A673 (cell line): ENCODE data around the gene TWIST1. TPM values are rescaled to one million over a fixed set of nuclear protein-coding genes. Genes with fewer than 3 reads are reported as not detected.

ENCODE experiments used
- BruUV-seq: library from RNA; stranded (reverse); fragments of 400-500 nt; replicated peaks from 2 replicates; lab custom pipeline; 2021; lab: Mats Ljungman, UMichigan
- CTCF ChIA-PET: fragments of 300-600 bp; sonication (Branson Sonifier 250); formaldehyde crosslinking; loops from one replicate; lab custom pipeline; 2022; ENCODE audit warnings: antibody characterized with exemption; lab: Charles Lee
- POLR2A ChIA-PET: fragments of 300-600 bp; sonication (Branson Sonifier 250); formaldehyde crosslinking; loops from one replicate; lab custom pipeline; 2022; ENCODE audit warnings: antibody characterized with exemption; ENCODE audit not compliant: low non-redundant PET; lab: Charles Lee
- DNase-seq: peaks from one replicate; pipeline ENCODE4 v3.0.0-alpha.2; 2015; ENCODE audit warnings: low spot score
- H3K27ac ChIP-seq: fragments of 200-600 bp; sonication (generic); 2 replicates; pipeline ENCODE4 v1.5.1; 2016; ENCODE audit warnings: mixed run types, low read depth, mild to moderate bottlenecking, mixed read lengths, antibody characterized with exemption, low read length; ENCODE audit not compliant: poor library complexity, severe bottlenecking
- H3K27me3 ChIP-seq: fragments of 200-600 bp; sonication (generic); replicated peaks from 2 replicates; pipeline ENCODE4 v1.6.1; 2017; ENCODE audit warnings: mixed run types, low read depth, mild to moderate bottlenecking, mixed read lengths, antibody characterized with exemption, low read length; ENCODE audit not compliant: insufficient read depth, poor library complexity
- H3K36me3 ChIP-seq: fragments of 200-600 bp; sonication (generic); 2 replicates; pipeline ENCODE4 v1.6.1; 2016; ENCODE audit warnings: mixed run types, mild to moderate bottlenecking, mixed read lengths, antibody characterized with exemption, low read length; ENCODE audit not compliant: insufficient read depth, poor library complexity, severe bottlenecking
- H3K4me1 ChIP-seq: fragments of 200-600 bp; sonication (generic); 2 replicates; pipeline ENCODE4 v1.6.1; 2017; ENCODE audit warnings: mixed run types, mild to moderate bottlenecking, mixed read lengths, antibody characterized with exemption, low read length; ENCODE audit not compliant: insufficient read depth, poor library complexity, severe bottlenecking
- H3K4me3 ChIP-seq: fragments of 200-600 bp; sonication (generic); 2 replicates; pipeline ENCODE4 v1.5.1; 2016; ENCODE audit warnings: low read depth, mixed run types, mild to moderate bottlenecking, mixed read lengths, low read length; ENCODE audit not compliant: poor library complexity, severe bottlenecking
- H3K9me3 ChIP-seq: fragments of 200-600 bp; sonication (generic); 2 replicates; pipeline ENCODE4 v1.6.1; 2016; ENCODE audit warnings: mixed run types, low read depth, mild to moderate bottlenecking, mixed read lengths, antibody characterized with exemption, low read length; ENCODE audit not compliant: poor library complexity, severe bottlenecking
- CTCF ChIP-seq: fragments of 300-800, 200-600 bp; sonication (generic); conservative IDR thresholded peaks from 2 replicates; pipeline ENCODE4 v1.5.1; 2017; ENCODE audit warnings: low read depth, mild to moderate bottlenecking, antibody characterized with exemption, low read length, moderate library complexity, mixed read lengths
- EZH2 ChIP-seq: fragments of 200-600 bp; sonication (generic); IDR thresholded peaks from 2 replicates; pipeline ENCODE4 v1.6.1; 2017; ENCODE audit warnings: borderline replicate concordance, low read depth, mild to moderate bottlenecking, mixed read lengths, antibody characterized with exemption, low read length; ENCODE audit not compliant: poor library complexity, severe bottlenecking
- intact Hi-C: fragments of 100-400 bp; cut with micrococcal nuclease; formaldehyde crosslinking; loops from one replicate; pipeline ENCODE4 v1.10.0; 2022; ENCODE audit not compliant: unreplicated experiment
- total RNA-seq: library from RNA; stranded (reverse); gene quantifications from 2 replicates; pipeline ENCODE4 v1.2.3, GENCODE V29; 2021

The TWIST1 gene
- total RNA-seq, 1 experiment from 2014 or later, result 41.6 TPM

GRCh38 chr7:19107356-19108146 is 9.9 kb downstream of the TWIST1 start:
- Histone ChIP-seq H3K36me3 (peaks cover 3% of the 10 kb centered on the region), H3K27me3 (no peaks in the 10 kb centered on the region), H3K4me1 (peaks cover 25% of the 10 kb centered on the region), H3K4me3 (peak overlapping the region; percentile 43), H3K9me3 (no peaks in the 10 kb centered on the region), H3K27ac (peak overlapping the region; percentile 15)
- POLR2A ChIA-PET, result no interaction called here
- TF ChIP-seq EZH2, result no peak
- no peak for TF ChIP-seq CTCF
- no TSS peak for BruUV-seq
- intact Hi-C loops, result loop anchor here (5.0 kb wide), 2 partner anchors 215 to 320 kb away; no protein-coding TSS in a partner anchor
- CTCF ChIA-PET, result no interaction called here
- DNase-seq, result peak; percentile 76

- no peak for TF ChIP-seq CTCF
- no peak for TF ChIP-seq EZH2
- intact Hi-C loops, result loop anchor here (5.0 kb wide), 2 partner anchors 215 to 320 kb away; no protein-coding TSS in a partner anchor
- H3K27me3 ChIP-seq, result no peaks in the 10 kb centered on the region
- CTCF ChIA-PET, result no interaction called here
- no TSS peak for BruUV-seq
- peaks cover 25% of the 10 kb centered on the region for H3K4me1 ChIP-seq
- DNase-seq, result no peak
- H3K4me3 ChIP-seq, result peak overlapping the region; percentile 43
- no peaks in the 10 kb centered on the region for H3K36me3 ChIP-seq
- H3K27ac ChIP-seq, result no peak overlapping the region
- H3K9me3 ChIP-seq, result no peaks in the 10 kb centered on the region
- POLR2A ChIA-PET, result no interaction called here
Observed at GRCh38 chr7:19107081-19107355, 10.4 kb downstream of the TWIST1 start.

- no TSS peak for BruUV-seq
- Histone ChIP-seq H3K4me1 (peaks cover 25% of the 10 kb centered on the region), H3K27ac (no peak overlapping the region), H3K9me3 (no peaks in the 10 kb centered on the region), H3K27me3 (no peaks in the 10 kb centered on the region), H3K4me3 (peak overlapping the region; percentile 43), H3K36me3 (no peaks in the 10 kb centered on the region)
- TF ChIP-seq CTCF, result no peak
- intact Hi-C loops, result loop anchor here (5.0 kb wide), 2 partner anchors 214 to 319 kb away; no protein-coding TSS in a partner anchor
- POLR2A ChIA-PET, result no interaction called here
- DNase-seq, result no peak
- CTCF ChIA-PET, result no interaction called here
Observed at GRCh38 chr7:19106241-19107080, 11.0 kb downstream of the TWIST1 start.
